ENCODE results near the gene ATN1.

- no peak for TF ChIP-seq CTCF (IDR thresholded peaks at IDR 0.05; ENCODE audit: low read depth, low read length, poor library complexity, severe bottlenecking)
- no peak for TF ChIP-seq EZH2phosphoT487 (IDR thresholded peaks at IDR 0.05; ENCODE audit: borderline replicate concordance, low read length)
These were observed 22.2 kb upstream of the ATN1 start for GRCh38 chr12:6905414-6906040.

Data from DOHH2 (cell line).